SK-N-SH (cell line): Measurements from ENCODE around the gene GSTO2.

Experiments
- TF ChIP-seq, protein P1 (sequence below): fragments of 200-600 bp; sonication (generic); IDR thresholded peaks from 2 replicates; pipeline ENCODE4 v1.6.1; 2017; ENCODE audit warnings: antibody characterized with exemption, mild to moderate bottlenecking, moderate library complexity
- TF ChIP-seq, protein P2 (sequence below): IDR thresholded peaks from 2 replicates; pipeline ENCODE4 v1.4.0; 2012; ENCODE audit warnings: low read depth

- TF ChIP-seq, protein P1, sequence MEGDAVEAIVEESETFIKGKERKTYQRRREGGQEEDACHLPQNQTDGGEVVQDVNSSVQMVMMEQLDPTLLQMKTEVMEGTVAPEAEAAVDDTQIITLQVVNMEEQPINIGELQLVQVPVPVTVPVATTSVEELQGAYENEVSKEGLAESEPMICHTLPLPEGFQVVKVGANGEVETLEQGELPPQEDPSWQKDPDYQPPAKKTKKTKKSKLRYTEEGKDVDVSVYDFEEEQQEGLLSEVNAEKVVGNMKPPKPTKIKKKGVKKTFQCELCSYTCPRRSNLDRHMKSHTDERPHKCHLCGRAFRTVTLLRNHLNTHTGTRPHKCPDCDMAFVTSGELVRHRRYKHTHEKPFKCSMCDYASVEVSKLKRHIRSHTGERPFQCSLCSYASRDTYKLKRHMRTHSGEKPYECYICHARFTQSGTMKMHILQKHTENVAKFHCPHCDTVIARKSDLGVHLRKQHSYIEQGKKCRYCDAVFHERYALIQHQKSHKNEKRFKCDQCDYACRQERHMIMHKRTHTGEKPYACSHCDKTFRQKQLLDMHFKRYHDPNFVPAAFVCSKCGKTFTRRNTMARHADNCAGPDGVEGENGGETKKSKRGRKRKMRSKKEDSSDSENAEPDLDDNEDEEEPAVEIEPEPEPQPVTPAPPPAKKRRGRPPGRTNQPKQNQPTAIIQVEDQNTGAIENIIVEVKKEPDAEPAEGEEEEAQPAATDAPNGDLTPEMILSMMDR: no peak
- TF ChIP-seq, protein P2, sequence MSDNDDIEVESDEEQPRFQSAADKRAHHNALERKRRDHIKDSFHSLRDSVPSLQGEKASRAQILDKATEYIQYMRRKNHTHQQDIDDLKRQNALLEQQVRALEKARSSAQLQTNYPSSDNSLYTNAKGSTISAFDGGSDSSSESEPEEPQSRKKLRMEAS: no peak
These were observed 35.4 kb downstream of the GSTO2 start for GRCh38 chr10:104304356-104304745.
